OCI-M1 (cell line): ENCODE results near the gene TMCC3.
"Not testable (repeated sequence)": the region's sequence is repeated elsewhere in the genome, so short reads cannot be mapped to it uniquely, and the experiment has no call there.

Source experiments
- DNase-seq: peaks from one replicate; lab custom pipeline; 2025; lab: John Stamatoyannopoulos, UW

Gene TMCC3

DNA sequence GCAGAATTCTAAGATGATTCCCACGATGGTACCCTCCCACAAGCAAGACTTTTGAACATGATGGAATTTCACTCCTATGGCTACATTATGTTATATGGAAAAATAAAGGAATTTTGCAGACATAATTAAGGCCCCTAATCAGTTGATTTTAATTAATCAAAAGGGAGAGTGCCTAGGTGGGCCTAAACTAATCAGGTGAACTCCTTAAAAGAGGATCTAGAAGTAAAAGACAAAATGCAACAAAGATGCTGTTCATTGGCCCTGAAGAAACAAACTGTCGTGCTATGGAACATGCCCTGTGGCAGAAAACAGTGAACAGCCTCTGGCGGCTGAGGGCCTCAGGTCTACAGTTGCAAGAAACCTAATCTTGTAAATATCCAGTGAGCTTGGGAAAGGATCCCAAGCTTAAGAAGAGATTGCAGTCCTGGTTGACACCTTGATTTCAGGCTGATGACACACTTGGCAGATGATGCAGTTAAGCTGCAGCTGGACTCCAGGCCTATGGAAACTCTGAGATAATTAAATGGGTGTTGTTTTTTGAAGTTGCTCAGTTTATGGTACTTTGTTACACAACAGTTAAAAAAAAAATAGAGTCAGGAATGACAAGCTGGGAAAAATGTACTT is 13.8 kb downstream of the TMCC3 start:
- no peak for DNase-seq

GRCh38 chr12:94634717-94635116 is 15.6 kb downstream of the TMCC3 start:
- DNase-seq: no peak

- DNase-seq: no peak
Measured at GRCh38 chr12:94633401-94633800, 17.0 kb downstream of the TMCC3 start.

- no peak for DNase-seq
Measured at GRCh38 chr12:94631058-94631457, 19.3 kb downstream of the TMCC3 start.

DNA sequence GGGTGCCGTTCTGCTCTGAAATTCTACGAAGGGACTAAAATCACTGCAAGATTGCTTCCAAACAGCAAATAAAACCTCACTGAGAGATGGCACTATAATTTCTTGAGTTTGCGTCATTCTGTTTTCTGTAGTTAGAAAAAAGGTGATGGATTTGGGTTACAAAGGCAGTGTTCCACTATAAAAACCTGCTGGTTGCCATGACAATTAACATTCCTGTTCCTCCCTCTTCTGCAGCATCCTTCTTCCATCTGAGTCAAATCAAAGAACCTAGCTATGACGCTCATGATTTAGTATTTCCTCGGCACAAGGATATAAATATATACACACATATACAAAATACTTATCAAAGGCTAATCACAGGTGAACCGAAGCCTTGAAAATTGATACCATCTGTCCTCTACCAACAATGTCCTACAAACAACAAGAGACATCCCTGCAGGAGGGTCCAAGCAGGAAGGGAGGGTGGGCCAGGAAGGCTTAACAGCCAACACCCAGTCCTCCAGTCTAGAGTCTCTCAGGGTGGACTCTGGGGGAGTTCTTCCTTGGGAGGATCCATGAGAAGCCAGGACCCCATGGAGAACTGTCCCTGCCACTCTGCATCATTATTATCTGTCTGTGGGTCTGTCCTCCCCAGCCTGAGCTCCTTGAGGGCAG is 21.4 kb downstream of the TMCC3 start:
- DNase-seq: no peak

DNA sequence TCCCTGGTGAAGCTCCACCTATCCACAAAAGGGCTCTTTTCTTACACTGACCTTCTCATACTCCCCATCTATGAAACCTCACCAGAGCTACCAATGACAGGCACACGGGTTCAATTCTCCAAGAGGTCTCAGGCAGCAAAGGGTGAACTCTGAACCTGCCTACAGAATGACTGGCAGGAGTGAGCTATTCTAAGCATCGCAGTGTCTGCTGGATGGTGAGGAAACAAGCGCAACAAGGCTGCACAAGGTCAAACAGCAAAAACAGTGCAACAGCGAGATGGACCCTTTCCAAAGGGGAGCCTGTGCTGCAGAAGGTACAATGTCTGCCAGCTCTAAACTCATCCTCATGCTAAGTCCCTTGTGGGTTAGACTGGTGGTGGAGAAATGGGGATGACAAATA is 22.0 kb downstream of the TMCC3 start:
- no peak for DNase-seq

DNA sequence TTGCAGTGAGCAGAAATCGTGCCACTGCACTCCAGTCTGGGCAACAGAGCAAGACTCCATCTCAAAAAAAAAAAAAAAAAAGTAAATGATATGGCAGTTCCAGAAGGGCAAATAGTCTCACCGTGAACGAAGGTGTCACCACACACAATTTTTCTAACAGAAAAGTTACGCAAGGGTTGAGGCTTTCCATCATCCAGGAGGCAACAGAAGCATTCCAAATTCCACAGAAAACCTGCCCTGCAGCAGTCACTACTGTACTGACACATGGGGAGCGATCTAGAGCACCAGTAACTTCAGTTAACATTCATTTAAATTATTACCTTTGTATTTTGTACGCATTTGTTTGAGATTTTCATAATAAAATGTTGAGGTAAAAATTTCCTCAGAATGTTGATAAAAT is 24.8 kb downstream of the TMCC3 start:
- no peak for DNase-seq

- DNase-seq: no peak
Measured at GRCh38 chr12:94623161-94623920, 27.0 kb downstream of the TMCC3 start.

DNA sequence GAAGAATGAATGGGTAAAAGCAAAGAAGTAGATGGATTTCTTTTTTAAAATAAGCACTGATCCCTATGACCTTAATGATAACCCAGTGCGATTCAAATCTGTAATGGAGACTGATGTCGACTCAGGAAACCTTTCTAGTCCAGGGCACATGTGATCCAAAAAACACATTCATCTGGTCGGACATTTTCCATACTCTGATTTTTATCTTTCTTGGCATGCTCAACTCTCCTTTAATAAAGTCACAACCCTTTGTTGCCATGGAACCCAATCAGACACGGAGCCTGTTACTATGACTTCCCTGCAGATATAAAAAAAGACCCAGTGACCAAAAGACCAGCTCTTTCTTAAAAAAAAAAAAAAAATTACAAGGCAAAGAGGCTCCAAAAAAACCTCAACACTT is 27.9 kb downstream of the TMCC3 start:
- no peak for DNase-seq

GRCh38 chr12:94621662-94622359 is 28.5 kb downstream of the TMCC3 start:
- DNase-seq: peak; percentile 77

DNA sequence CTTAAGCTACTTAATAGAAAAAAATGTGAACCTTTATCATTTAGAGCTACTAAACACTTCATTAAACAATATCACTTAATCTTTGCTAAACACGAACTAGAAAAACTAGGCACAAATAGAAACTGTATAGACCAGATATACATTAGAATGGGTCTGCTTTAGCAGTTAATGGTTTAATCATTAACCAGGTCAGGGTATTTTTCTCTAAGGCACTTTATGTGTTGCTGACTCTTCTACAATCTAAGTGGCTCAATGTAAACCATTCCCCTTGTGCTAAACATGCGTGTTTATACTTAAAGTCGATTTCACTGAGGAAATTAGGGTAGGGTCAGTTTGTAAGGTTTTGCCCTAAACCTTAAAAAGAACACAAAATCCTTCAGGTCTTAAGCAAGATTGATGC is 29.7 kb downstream of the TMCC3 start:
- DNase-seq: no peak

DNA sequence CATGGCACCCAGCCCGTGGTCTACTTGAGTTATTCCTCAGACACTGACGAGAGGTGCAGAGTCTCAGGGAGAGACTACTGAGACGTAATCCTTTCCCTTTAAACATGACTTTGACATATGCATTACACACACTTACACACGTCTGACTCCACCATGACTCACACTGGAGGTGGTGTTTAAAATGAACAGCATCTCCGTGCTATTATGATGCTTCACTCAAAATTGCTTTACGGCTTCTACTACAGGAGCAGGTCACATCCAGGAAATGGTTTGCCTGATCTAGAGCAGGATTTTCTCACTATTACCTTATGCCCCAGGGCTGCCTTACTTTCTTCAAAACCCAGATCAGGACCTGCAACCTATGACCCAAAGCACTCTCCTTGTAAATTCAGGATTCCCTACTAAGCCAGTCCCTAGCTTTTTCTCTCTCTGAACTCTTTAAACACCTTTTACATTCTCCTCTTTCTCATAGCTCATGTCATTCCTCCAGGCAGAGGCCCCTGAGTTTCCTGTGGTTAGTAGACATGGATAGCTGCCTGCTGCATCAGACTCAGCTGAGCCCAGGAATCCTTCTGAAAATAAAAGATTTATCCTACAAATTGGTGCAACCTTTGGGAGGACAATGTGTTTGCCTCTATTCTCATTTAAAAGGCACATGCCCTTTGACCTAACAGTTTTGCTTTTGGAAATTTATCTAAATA is 31.2 kb downstream of the TMCC3 start:
- DNase-seq: no peak

DNA sequence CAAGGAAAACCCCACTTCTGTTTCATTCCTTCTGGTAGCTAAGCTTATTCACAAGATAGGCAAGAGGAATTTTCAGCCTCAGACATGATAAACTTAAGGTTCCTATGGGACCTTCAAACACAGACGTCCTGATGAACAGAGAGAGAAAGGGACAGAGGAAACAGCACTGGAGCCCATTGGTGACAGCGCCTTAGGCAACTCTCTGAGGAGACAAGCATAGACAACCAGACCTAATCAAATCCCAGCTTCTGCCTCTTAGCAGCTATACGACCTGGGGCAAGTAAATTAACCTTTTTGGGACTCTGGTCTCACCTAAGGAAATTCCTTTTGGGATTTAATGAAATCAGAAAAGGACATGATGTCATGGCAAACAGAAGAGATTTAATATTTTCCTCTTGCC is 33.3 kb downstream of the TMCC3 start:
- DNase-seq: no peak

DNA sequence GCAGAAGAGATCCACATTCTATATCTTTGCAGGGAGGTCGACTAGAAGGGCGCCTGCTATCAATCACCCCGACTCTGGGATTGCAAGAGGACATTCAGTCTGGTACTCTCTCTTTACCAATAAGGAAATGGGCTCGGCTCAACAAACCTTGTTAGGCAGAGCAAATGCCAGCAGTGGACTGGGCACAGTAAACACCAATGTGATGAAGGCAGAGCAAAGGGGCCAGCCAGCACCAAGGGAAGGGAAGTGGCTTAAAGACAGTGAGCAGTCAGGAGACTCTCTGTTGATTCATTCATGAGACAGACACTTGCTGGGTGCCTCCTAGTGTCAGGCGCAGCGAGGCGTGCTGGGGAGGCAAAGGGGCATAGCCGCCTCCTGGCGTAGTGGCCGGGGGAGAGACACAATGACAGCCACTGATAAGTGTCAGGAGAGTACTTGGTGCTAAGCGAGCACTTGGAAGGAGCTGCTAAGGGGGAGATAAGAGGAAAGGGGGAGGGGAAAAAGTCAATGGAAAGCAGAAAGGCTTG is 34.1 kb downstream of the TMCC3 start:
- DNase-seq: peak; percentile 93

- DNase-seq: peak; percentile 59
Measured at GRCh38 chr12:94615260-94616181, 34.8 kb downstream of the TMCC3 start.

DNA sequence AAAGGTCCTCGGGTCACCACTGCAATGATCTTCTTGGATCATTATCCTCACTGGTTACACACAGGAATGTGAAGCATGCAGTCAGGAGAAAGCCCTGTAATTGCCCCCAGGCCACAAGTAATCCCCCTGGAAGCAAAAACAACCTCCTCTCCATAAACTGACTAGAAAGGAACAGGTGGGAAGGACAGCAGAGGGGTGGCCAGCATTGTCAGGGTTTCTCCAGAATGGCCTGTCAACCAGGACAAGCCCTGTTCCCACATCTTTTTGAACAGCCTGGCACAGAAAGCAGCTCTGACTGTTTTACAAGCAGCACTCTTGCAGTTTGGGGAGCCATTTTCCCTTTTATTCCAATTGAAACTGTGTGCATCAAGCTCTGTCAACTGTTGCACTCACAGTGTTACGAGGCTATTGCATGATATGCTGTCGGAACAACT is 36.1 kb downstream of the TMCC3 start:
- DNase-seq: no peak

DNA sequence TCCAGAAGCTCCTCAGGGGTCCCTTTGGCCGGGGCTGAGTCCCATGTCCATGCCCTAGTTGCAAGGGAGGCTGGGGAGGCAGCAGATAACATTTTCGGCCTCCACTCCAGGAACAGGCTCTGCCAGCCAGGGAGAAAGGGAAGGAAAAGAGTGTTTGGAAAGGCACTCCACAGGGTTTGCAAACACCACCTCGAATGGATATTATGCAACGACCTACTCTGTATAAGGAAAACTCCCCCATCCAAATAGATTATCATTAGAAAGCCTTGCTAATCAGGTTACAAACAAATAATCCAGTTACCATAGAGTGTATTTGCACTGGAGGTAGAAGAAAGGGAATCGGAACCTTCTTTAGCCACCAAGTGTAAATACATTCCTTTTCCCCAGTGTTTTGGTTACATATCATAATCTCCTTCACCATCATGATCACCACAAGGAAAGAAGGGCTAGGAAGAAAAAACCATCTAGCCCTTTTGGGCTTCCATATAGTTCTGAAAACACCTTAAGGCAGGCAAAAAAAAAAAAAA is 40.4 kb downstream of the TMCC3 start:
- no peak for DNase-seq

DNA sequence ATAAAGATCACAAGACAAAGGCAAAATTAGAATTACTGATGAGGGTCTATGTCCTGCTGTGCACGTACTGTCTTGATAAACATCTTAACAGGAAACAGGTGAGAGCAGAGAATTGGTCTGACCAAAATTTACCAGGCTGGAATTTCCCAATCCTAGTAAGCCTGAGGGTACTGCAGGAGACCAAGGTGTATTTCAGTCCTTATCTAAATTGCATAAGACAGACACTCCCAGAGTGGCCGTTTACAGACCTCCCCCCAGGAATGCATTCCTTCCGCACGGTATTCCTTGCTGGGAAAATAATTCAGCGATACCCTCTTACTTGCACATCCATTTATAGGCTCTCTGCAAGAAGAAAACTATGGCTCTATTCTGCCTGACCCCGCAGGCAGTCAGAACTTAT is 43.5 kb downstream of the TMCC3 start:
- not testable (repeated sequence) for DNase-seq

- DNase-seq: no peak
Measured at GRCh38 chr12:94604366-94604698, 46.0 kb downstream of the TMCC3 start.
